Esophagus (tissue), 2 donors: ENCODE data around the gene POSTN. TPM values are rescaled to one million over a fixed set of nuclear protein-coding genes. Genes with fewer than 3 reads are reported as not detected.

ENCODE experiments used
- H3K27ac ChIP-seq, 2 donors: one replicate each; pipeline ENCODE4 v1.5.1; 2013; ENCODE audit warnings: low read depth in 2 of 2, mild to moderate bottlenecking in 2 of 2, inconsistent platforms in 1 of 2, low read length in 1 of 2, moderate library complexity in 1 of 2
- H3K27me3 ChIP-seq, 2 donors: one replicate each; pipeline ENCODE4 v1.6.1; 2013; ENCODE audit warnings: low read length in 2 of 2, control low read depth in 1 of 2, mild to moderate bottlenecking in 1 of 2; ENCODE audit not compliant: insufficient read depth in 2 of 2, control insufficient read depth in 1 of 2
- H3K36me3 ChIP-seq, 2 donors: one replicate each; pipeline ENCODE4 v1.6.1; 2013; ENCODE audit warnings: low read length in 1 of 2; ENCODE audit not compliant: control insufficient read depth in 2 of 2, insufficient read depth in 2 of 2
- H3K4me1 ChIP-seq, 2 donors: one replicate each; pipeline ENCODE4 v1.6.1; 2013; ENCODE audit warnings: low read length in 1 of 2; ENCODE audit not compliant: control insufficient read depth in 2 of 2, insufficient read depth in 2 of 2
- H3K4me3 ChIP-seq, 2 donors: one replicate each; pipeline ENCODE4 v1.5.1; 2013; ENCODE audit warnings: low read length in 2 of 2, mild to moderate bottlenecking in 2 of 2, low read depth in 1 of 2, moderate library complexity in 1 of 2
- H3K9me3 ChIP-seq, 2 donors: one replicate each; pipeline ENCODE4 v1.6.1; 2013; ENCODE audit warnings: mild to moderate bottlenecking in 2 of 2, low read depth in 1 of 2, low read length in 1 of 2, moderate library complexity in 1 of 2; ENCODE audit not compliant: control insufficient read depth in 2 of 2, insufficient read depth in 1 of 2
- WGBS, 2 donors: extraction: QIAGEN DNeasy Blood & Tissue Kit; methylation state at CpG; one replicate each; pipeline ENCODE4 v1.1.7; 2013; 5-methylcytosine and 5-hydroxymethylcytosine counted together
- polyA plus RNA-seq, 2 donors: library from polyadenylated mRNA; stranded (reverse); fragments of 200-250 nt; gene quantifications; one replicate each; pipeline ENCODE4 v1.2.3, GENCODE V29; 2013
- donor health status: healthy with polysubstance abuse.
- donor health status: Bipolar disorder and iron deficiency.

POSTN gene
- polyA plus RNA-seq, 2 donors = 4.7 to 7.1 TPM

GRCh38 chr13:37618554-37618953, 20.0 kb upstream of the POSTN start:
- Histone ChIP-seq H3K4me3 (no peak overlapping the region), H3K27ac (no peak overlapping the region), H3K9me3 (no peaks in the 10 kb centered on the region), H3K4me1 (no peaks in the 10 kb centered on the region), H3K27me3 (no peaks in the 10 kb centered on the region), H3K36me3 (no peaks in the 10 kb centered on the region)
- 53 to 65% methylated on average over 2 of the region's 2 CpGs for WGBS, 2 donors

- Histone ChIP-seq H3K27ac (no peak overlapping the region), H3K4me1 (no peaks in the 10 kb centered on the region), H3K4me3 (no peak overlapping the region), H3K9me3 (no peaks in the 10 kb centered on the region), H3K36me3 (no peaks in the 10 kb centered on the region), H3K27me3 (no peaks in the 10 kb centered on the region)
- WGBS, 2 donors = 70 to 73% methylated on average over 1 of the region's 1 CpG
These were observed 18.6 kb upstream of the POSTN start for GRCh38 chr13:37617173-37617572.

- H3K27me3 ChIP-seq = no peaks in the 10 kb centered on the region
- H3K27ac ChIP-seq = no peak overlapping the region
- no peaks in the 10 kb centered on the region for H3K36me3 ChIP-seq
- H3K4me1 ChIP-seq = no peaks in the 10 kb centered on the region
- 92 to 95% methylated on average over 1 of the region's 1 CpG for WGBS, 2 donors
- H3K4me3 ChIP-seq = no peak overlapping the region
- no peaks in the 10 kb centered on the region for H3K9me3 ChIP-seq
These were observed 17.6 kb upstream of the POSTN start for GRCh38 chr13:37616131-37616530.

GRCh38 chr13:37615276-37615675, 16.7 kb upstream of the POSTN start:
- 73 to 75% methylated on average over 2 of the region's 2 CpGs for WGBS, 2 donors
- Histone ChIP-seq H3K4me3 (no peak overlapping the region), H3K36me3 (no peaks in the 10 kb centered on the region), H3K27me3 (no peaks in the 10 kb centered on the region), H3K9me3 (no peaks in the 10 kb centered on the region), H3K4me1 (no peaks in the 10 kb centered on the region), H3K27ac (no peak overlapping the region)

- 53 to 54% methylated on average over 2 of the region's 2 CpGs for WGBS, 2 donors
- H3K36me3 ChIP-seq = no peaks in the 10 kb centered on the region
- no peak overlapping the region for H3K27ac ChIP-seq
- H3K27me3 ChIP-seq = no peaks in the 10 kb centered on the region
- no peaks in the 10 kb centered on the region for H3K9me3 ChIP-seq
- no peaks in the 10 kb centered on the region for H3K4me1 ChIP-seq
- no peak overlapping the region for H3K4me3 ChIP-seq
These were observed 15.1 kb upstream of the POSTN start for GRCh38 chr13:37613638-37614037.

- no peak overlapping the region for H3K4me3 ChIP-seq
- H3K27me3 ChIP-seq = no peaks in the 10 kb centered on the region
- WGBS, 2 donors = 73% methylated on average over 3 of the region's 3 CpGs
- no peaks in the 10 kb centered on the region for H3K9me3 ChIP-seq
- H3K27ac ChIP-seq = no peak overlapping the region
- H3K4me1 ChIP-seq = no peaks in the 10 kb centered on the region
- H3K36me3 ChIP-seq = no peaks in the 10 kb centered on the region
These were observed 14.7 kb upstream of the POSTN start for GRCh38 chr13:37613236-37613635.

- 48 to 49% methylated on average over 1 of the region's 1 CpG for WGBS, 2 donors
- H3K4me1 ChIP-seq = no peaks in the 10 kb centered on the region
- no peaks in the 10 kb centered on the region for H3K27me3 ChIP-seq
- no peaks in the 10 kb centered on the region for H3K36me3 ChIP-seq
- H3K9me3 ChIP-seq = peaks cover 0 to 4% of the 10 kb centered on the region in 2 donors
- H3K27ac ChIP-seq = no peak overlapping the region
- H3K4me3 ChIP-seq = no peak overlapping the region
These were observed 10.3 kb upstream of the POSTN start for GRCh38 chr13:37608750-37609339.

- H3K36me3 ChIP-seq = no peaks in the 10 kb centered on the region
- 60 to 67% methylated on average over 5 of the region's 5 CpGs for WGBS, 2 donors
- H3K9me3 ChIP-seq = peaks cover 0 to 4% of the 10 kb centered on the region in 2 donors
- H3K27me3 ChIP-seq = no peaks in the 10 kb centered on the region
- no peak overlapping the region for H3K27ac ChIP-seq
- H3K4me3 ChIP-seq = no peak overlapping the region
- H3K4me1 ChIP-seq = no peaks in the 10 kb centered on the region
These were observed 4.3 kb upstream of the POSTN start for GRCh38 chr13:37602733-37603381.

- Histone ChIP-seq H3K9me3 (peaks cover 0 to 4% of the 10 kb centered on the region in 2 donors), H3K36me3 (no peaks in the 10 kb centered on the region), H3K27ac (no peak overlapping the region), H3K4me3 (no peak overlapping the region), H3K4me1 (no peaks in the 10 kb centered on the region), H3K27me3 (no peaks in the 10 kb centered on the region)
- 74 to 77% methylated on average over 3 of the region's 3 CpGs for WGBS, 2 donors
These were observed 3.3 kb upstream of the POSTN start for GRCh38 chr13:37601648-37602440.
